ENCODE measurements around the gene MAN1A1.
"Not testable (repeated sequence)": the region's sequence is repeated elsewhere in the genome, so short reads cannot be mapped to it uniquely, and the experiment has no call there.

The MAN1A1 gene

DNA sequence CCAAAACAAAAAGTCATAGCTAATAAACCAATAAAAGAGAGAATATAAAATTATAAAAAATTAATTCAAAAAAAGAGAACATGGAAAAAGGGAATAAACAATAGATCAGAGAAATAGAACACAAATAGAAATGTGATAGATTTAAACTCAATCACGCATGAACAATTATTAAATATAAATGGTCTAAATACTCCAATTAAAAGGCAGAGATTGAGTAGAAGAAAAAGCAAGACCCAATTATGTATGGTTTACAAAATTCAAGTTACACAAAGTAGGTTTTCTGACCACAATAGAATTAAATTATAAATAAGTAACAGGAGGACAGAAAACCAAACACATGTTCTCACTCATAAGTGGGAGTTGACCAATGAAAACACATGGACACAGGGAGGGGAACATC is 36.4 kb upstream of the MAN1A1 start:
- no peaks in the 10 kb centered on the region for H3K27me3 ChIP-seq (ENCODE audit: control insufficient read depth, low read length)
- no peaks in the 10 kb centered on the region for H3K36me3 ChIP-seq (ENCODE audit: control insufficient read depth, low read length)
- H3F3A ChIP-seq (ENCODE audit: control insufficient read depth, insufficient read depth): no peaks in the 10 kb centered on the region
- H3K9me3 ChIP-seq (ENCODE audit: control insufficient read depth, insufficient read depth, low read length): no peaks in the 10 kb centered on the region
- H3K4me3 ChIP-seq (ENCODE audit: low read length): no peak overlapping the region
- H3K79me2 ChIP-seq (ENCODE audit: control insufficient read depth, low read length): no peaks in the 10 kb centered on the region
- no peaks in the 10 kb centered on the region for H3K4me1 ChIP-seq (ENCODE audit: control insufficient read depth, low read length)
- no peak overlapping the region for H3K4me2 ChIP-seq (ENCODE audit: low read length)
- no peaks in the 10 kb centered on the region for H3K9me2 ChIP-seq (replicated peaks; ENCODE audit: control insufficient read depth, low read length)
- no peak overlapping the region for H3K27ac ChIP-seq (ENCODE audit: low read depth, low read length)
- H4K20me1 ChIP-seq (ENCODE audit: control insufficient read depth, insufficient read depth, low read depth, low read length): no peaks in the 10 kb centered on the region
- no peak for TF ChIP-seq EZH2phosphoT487 (IDR thresholded peaks at IDR 0.05; ENCODE audit: borderline replicate concordance, low read length)
- TF ChIP-seq CTCF (IDR thresholded peaks at IDR 0.05; ENCODE audit: low read depth, low read length, poor library complexity, severe bottlenecking): no peak

DNA sequence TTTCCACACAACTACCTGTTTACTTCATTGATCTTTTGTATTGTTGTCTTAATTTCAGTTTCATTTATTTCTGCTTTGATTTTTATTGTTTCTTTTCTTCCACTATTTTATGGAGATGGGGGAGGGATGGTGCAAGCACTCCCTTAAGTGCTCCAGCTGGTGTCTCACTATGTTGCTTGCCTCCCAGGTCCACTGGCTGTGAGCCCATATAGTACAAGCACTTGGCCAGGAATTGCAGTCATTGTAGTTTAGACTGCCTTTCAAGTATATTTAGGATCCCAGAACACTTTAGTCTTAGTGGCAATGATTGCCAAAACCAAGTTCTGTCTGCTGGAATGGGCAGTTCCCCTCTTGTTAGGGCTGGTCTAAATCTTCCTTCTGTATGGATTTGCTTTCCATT is 34.9 kb upstream of the MAN1A1 start:
- H3K9me3 ChIP-seq (ENCODE audit: control insufficient read depth, insufficient read depth, low read length): no peaks in the 10 kb centered on the region
- H3K27ac ChIP-seq (ENCODE audit: low read depth, low read length): no peak overlapping the region
- no peaks in the 10 kb centered on the region for H3K36me3 ChIP-seq (ENCODE audit: control insufficient read depth, low read length)
- H3K4me2 ChIP-seq (ENCODE audit: low read length): no peak overlapping the region
- no peaks in the 10 kb centered on the region for H3K79me2 ChIP-seq (ENCODE audit: control insufficient read depth, low read length)
- no peak overlapping the region for H3K4me3 ChIP-seq (ENCODE audit: low read length)
- H3K9me2 ChIP-seq (replicated peaks; ENCODE audit: control insufficient read depth, low read length): no peaks in the 10 kb centered on the region
- H3F3A ChIP-seq (ENCODE audit: control insufficient read depth, insufficient read depth): no peaks in the 10 kb centered on the region
- no peaks in the 10 kb centered on the region for H3K4me1 ChIP-seq (ENCODE audit: control insufficient read depth, low read length)
- TF ChIP-seq CTCF (IDR thresholded peaks at IDR 0.05; ENCODE audit: low read depth, low read length, poor library complexity, severe bottlenecking) (no peak), EZH2phosphoT487 (IDR thresholded peaks at IDR 0.05; ENCODE audit: borderline replicate concordance, low read length) (no peak)
- no peaks in the 10 kb centered on the region for H4K20me1 ChIP-seq (ENCODE audit: control insufficient read depth, insufficient read depth, low read depth, low read length)
- H3K27me3 ChIP-seq (ENCODE audit: control insufficient read depth, low read length): no peaks in the 10 kb centered on the region

DNA sequence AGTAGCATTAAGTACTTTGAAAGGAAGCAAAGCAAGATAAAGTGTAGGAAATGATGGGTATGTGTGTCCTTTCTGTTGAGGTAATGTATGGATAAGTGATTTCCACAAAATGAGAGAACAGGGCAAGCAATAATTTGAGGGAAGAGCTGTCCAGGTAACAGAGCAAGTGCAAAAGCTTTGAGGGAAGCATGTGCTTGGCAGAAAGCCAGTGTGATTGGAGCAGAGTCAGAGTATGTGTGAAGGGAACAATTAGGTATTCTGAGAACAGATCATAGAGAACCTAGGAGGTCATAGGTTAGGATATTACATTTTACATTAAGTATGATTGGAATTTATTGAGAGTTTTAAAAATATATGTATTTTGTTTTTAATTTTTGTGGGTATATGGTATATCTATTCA is 30.2 kb upstream of the MAN1A1 start:
- Histone ChIP-seq H3K4me1 (ENCODE audit: control insufficient read depth, low read length) (no peaks in the 10 kb centered on the region), H3K4me2 (ENCODE audit: low read length) (no peak overlapping the region), H3K27ac (ENCODE audit: low read depth, low read length) (no peak overlapping the region), H3K4me3 (ENCODE audit: low read length) (no peak overlapping the region), H3K27me3 (ENCODE audit: control insufficient read depth, low read length) (no peaks in the 10 kb centered on the region), H3K36me3 (ENCODE audit: control insufficient read depth, low read length) (no peaks in the 10 kb centered on the region), H3K79me2 (ENCODE audit: control insufficient read depth, low read length) (no peaks in the 10 kb centered on the region), H4K20me1 (ENCODE audit: control insufficient read depth, insufficient read depth, low read depth, low read length) (no peaks in the 10 kb centered on the region), H3F3A (ENCODE audit: control insufficient read depth, insufficient read depth) (no peaks in the 10 kb centered on the region), H3K9me2 (replicated peaks; ENCODE audit: control insufficient read depth, low read length) (no peaks in the 10 kb centered on the region), H3K9me3 (ENCODE audit: control insufficient read depth, insufficient read depth, low read length) (no peaks in the 10 kb centered on the region)
- TF ChIP-seq CTCF (IDR thresholded peaks at IDR 0.05; ENCODE audit: low read depth, low read length, poor library complexity, severe bottlenecking) (no peak), EZH2phosphoT487 (IDR thresholded peaks at IDR 0.05; ENCODE audit: borderline replicate concordance, low read length) (no peak)

GRCh38 chr6:119377043-119377442 is 27.5 kb upstream of the MAN1A1 start:
- H4K20me1 ChIP-seq (ENCODE audit: control insufficient read depth, insufficient read depth, low read depth, low read length); H3K27me3 ChIP-seq (ENCODE audit: control insufficient read depth, low read length); H3K4me1 ChIP-seq (ENCODE audit: control insufficient read depth, low read length); H3K79me2 ChIP-seq (ENCODE audit: control insufficient read depth, low read length); H3K36me3 ChIP-seq (ENCODE audit: control insufficient read depth, low read length); H3K9me2 ChIP-seq (replicated peaks; ENCODE audit: control insufficient read depth, low read length); H3K4me3 ChIP-seq (ENCODE audit: low read length); H3K27ac ChIP-seq (ENCODE audit: low read depth, low read length); H3K9me3 ChIP-seq (ENCODE audit: control insufficient read depth, insufficient read depth, low read length); H3F3A ChIP-seq (ENCODE audit: control insufficient read depth, insufficient read depth); H3K4me2 ChIP-seq (ENCODE audit: low read length): not testable (repeated sequence)
